H7 (cell line): Measurements from ENCODE around the gene NCKAP5. TPM values are rescaled to one million over a fixed set of nuclear protein-coding genes. Genes with fewer than 3 reads are reported as not detected.
"Not testable (repeated sequence)": the region's sequence is repeated elsewhere in the genome, so short reads cannot be mapped to it uniquely, and the experiment has no call there.

Source experiments
- DNase-seq: peaks from one replicate; pipeline ENCODE4 v3.0.0; 2012
- H3K27me3 ChIP-seq: 2 replicates; pipeline ENCODE4 v1.6.0; 2011; ENCODE audit warnings: mild to moderate bottlenecking, low read length; ENCODE audit not compliant: control insufficient read depth, insufficient read depth
- H3K36me3 ChIP-seq: replicated peaks from 2 replicates; pipeline ENCODE4 v1.5.1; 2011; ENCODE audit warnings: low read length; ENCODE audit not compliant: control insufficient read depth, insufficient read depth
- H3K4me3 ChIP-seq: 2 replicates; pipeline ENCODE4 v1.5.1; 2011; ENCODE audit warnings: low read depth, mild to moderate bottlenecking, control low read depth, low read length, moderate library complexity; ENCODE audit not compliant: insufficient read depth
- total RNA-seq: library from RNA; depleted of rRNA; stranded (reverse); fragments of >200 nt; shearing (Covaris generic); gene quantifications from 2 replicates; pipeline ENCODE4 v1.2.3, GENCODE V29; 2014

NCKAP5 gene
- total RNA-seq, 1 experiment from 2014 or later = 0.55 TPM

- H3K27me3 ChIP-seq = no peaks in the 10 kb centered on the region
- peak; percentile 4 for DNase-seq
- no peaks in the 10 kb centered on the region for H3K36me3 ChIP-seq
- no peak overlapping the region for H3K4me3 ChIP-seq
Observed at GRCh38 chr2:132816234-132816633, 752.0 kb downstream of the NCKAP5 start.

DNA sequence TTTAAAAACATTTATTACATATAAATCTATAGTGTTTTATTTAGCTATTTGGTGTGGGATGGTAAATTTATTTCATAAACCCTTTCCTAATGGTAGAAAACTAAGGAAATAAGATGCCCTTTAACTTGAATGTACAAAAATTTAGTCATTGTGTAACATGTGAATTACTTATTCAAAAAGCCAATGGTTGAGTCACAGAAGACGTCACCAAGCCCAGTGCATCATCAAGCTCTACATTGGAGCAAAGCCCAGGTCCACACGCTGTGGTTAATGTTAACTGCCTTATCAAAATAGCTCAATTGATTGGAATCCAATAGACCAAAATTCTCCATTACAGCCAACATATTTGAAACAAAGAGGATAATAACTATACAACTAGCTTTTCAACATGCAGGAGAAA, 752.7 kb downstream of the NCKAP5 start:
- H3K27me3 ChIP-seq = no peaks in the 10 kb centered on the region
- no peak for DNase-seq
- H3K36me3 ChIP-seq = no peaks in the 10 kb centered on the region
- H3K4me3 ChIP-seq = no peak overlapping the region

GRCh38 chr2:132814651-132815050, 753.6 kb downstream of the NCKAP5 start:
- H3K36me3 ChIP-seq = no peaks in the 10 kb centered on the region
- no peak for DNase-seq
- no peaks in the 10 kb centered on the region for H3K27me3 ChIP-seq
- no peak overlapping the region for H3K4me3 ChIP-seq

GRCh38 chr2:132813422-132813821, 754.8 kb downstream of the NCKAP5 start:
- Histone ChIP-seq H3K4me3 (no peak overlapping the region), H3K27me3 (no peaks in the 10 kb centered on the region), H3K36me3 (no peaks in the 10 kb centered on the region)
- DNase-seq = no peak

GRCh38 chr2:132811148-132811915, 756.9 kb downstream of the NCKAP5 start:
- Histone ChIP-seq H3K27me3 (no peaks in the 10 kb centered on the region), H3K36me3 (no peaks in the 10 kb centered on the region), H3K4me3 (no peak overlapping the region)
- DNase-seq = no peak

DNA sequence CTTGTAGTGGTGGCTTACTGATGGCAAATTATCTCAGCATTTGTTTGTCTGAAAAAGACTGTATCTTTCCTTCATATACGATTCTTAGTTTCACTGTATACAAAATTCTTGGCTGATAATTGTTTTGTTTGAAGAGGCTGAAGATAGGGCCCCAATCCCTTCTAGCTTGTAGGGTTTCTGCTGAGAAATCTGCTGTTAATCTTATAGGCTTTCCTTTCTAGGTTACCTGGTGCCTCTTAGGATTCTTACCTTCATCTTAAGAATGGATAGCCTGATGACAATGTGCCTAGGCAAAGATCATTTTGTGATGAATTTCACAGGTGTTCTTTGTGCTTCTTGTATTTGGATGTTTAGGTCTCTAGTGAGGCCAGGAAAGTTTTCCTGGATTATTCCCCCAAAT, 758.3 kb downstream of the NCKAP5 start:
- H3K27me3 ChIP-seq, H3K36me3 ChIP-seq, DNase-seq, H3K4me3 ChIP-seq: not testable (repeated sequence)

DNA sequence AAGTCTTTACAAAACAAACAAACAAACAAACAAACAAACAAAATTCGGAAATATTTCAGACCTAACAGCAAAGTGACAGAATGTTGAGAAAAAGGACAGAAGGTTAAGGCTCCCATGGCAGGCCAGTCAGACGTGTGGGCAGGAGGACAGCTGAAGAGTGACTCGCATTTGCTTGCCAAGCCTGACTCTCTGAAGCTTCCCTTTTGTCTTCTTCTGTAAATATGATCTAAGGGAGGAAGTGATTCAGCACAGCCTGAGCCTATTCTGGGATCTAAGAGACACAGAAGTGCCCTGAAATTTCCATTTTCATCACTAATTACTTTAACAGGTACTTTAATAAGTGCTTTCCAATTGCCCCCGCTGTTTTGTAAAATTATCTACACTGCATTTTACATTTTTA, 764.2 kb downstream of the NCKAP5 start:
- H3K4me3 ChIP-seq = no peak overlapping the region
- no peaks in the 10 kb centered on the region for H3K36me3 ChIP-seq
- no peak for DNase-seq
- no peaks in the 10 kb centered on the region for H3K27me3 ChIP-seq

DNA sequence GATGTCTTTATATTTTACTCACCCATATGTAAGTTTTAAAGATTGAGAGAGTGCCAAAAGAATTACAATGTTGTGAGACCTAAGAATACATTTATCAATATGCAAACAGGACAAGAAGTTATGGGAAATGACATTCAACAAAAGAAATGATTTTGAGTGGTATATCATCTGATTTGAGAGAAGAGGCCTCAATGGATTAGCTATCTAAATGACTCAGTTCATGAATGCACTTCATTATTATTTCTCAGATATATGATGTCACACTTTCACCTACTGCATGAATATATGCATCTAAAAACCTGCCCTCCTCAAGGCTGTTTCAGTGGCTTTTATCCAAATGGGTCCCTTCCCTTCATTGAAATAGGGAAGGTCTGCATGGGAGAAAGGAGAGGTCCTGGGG, 769.9 kb downstream of the NCKAP5 start:
- Histone ChIP-seq H3K27me3 (no peaks in the 10 kb centered on the region), H3K36me3 (no peaks in the 10 kb centered on the region), H3K4me3 (no peak overlapping the region)
- no peak for DNase-seq

GRCh38 chr2:132797556-132797955, 770.7 kb downstream of the NCKAP5 start:
- Histone ChIP-seq H3K36me3 (no peaks in the 10 kb centered on the region), H3K27me3 (no peaks in the 10 kb centered on the region), H3K4me3 (no peak overlapping the region)
- no peak for DNase-seq

- no peak overlapping the region for H3K4me3 ChIP-seq
- DNase-seq = no peak
- no peaks in the 10 kb centered on the region for H3K27me3 ChIP-seq
- H3K36me3 ChIP-seq = no peaks in the 10 kb centered on the region
Observed at GRCh38 chr2:132797071-132797470, 771.2 kb downstream of the NCKAP5 start.

DNA sequence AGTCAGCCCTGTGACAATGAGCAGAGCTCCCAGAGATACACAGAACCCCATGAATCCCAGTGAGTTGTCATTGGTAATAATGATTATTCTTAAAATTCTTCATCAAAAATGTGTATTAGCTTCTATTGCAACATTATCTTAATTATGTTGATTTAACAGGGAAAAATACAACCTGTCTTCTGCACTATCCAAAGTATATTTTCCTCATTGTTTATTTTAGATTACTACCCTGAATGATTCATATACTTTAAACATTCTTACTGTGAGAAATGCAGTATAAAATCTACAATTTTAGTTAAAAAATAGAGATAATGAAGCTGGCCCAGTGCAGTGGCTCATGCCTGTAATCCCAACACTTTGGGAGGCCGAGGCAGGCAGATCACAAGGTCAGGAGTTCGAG, 773.0 kb downstream of the NCKAP5 start:
- DNase-seq = no peak
- Histone ChIP-seq H3K4me3 (no peak overlapping the region), H3K27me3 (no peaks in the 10 kb centered on the region), H3K36me3 (no peaks in the 10 kb centered on the region)

DNA sequence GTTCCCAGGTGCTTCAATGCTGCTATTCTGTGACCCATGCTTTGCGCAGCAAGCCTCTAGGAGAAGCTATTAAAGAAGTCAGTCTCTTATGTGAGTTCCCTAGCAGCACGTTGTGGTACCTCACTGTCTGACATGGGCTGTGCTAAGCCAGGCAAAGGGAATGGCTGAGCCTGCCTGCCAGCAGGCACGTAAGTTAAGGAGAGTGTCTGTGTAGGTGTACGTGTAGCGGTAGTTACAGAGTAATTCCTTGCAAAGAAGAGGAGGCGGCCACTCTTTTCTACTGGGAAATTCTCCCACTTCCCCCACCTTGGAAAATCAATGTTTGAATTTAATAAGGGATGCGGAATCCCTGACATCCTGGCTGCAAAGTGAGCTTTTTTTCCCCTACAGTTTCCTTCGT, 774.7 kb downstream of the NCKAP5 start:
- no peak overlapping the region for H3K4me3 ChIP-seq
- H3K36me3 ChIP-seq = no peaks in the 10 kb centered on the region
- DNase-seq = no peak
- no peaks in the 10 kb centered on the region for H3K27me3 ChIP-seq

DNA sequence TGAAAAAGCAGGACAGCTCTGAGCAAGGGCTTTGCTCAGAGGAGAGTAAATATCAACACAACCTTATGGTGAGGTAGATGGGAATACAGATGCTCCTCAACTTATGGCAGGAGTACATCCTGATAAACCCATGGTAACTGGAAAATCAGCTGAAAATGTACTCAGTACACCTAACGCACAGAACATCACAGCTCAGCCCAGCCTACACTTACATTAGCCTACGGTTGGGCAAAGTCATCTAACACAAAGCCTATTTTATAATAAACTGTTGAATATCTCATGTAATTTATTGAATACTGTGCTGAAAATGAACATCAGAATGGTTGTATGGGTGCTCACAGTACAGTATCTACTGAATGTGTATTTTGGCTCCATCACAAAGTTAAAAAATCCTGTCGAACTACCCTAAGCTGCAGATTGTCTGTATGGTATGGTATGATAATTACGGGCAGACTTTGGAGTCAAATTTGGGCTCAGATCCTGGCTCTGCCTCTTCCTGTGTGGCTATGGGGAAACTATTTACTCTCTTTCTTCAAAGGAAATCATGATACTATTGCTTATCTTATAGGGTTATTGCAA, 778.0 kb downstream of the NCKAP5 start:
- Histone ChIP-seq H3K36me3 (no peaks in the 10 kb centered on the region), H3K27me3 (no peaks in the 10 kb centered on the region), H3K4me3 (no peak overlapping the region)
- DNase-seq = no peak

GRCh38 chr2:132789066-132789465, 779.2 kb downstream of the NCKAP5 start:
- no peaks in the 10 kb centered on the region for H3K27me3 ChIP-seq
- no peak overlapping the region for H3K4me3 ChIP-seq
- DNase-seq = no peak
- H3K36me3 ChIP-seq = no peaks in the 10 kb centered on the region

DNA sequence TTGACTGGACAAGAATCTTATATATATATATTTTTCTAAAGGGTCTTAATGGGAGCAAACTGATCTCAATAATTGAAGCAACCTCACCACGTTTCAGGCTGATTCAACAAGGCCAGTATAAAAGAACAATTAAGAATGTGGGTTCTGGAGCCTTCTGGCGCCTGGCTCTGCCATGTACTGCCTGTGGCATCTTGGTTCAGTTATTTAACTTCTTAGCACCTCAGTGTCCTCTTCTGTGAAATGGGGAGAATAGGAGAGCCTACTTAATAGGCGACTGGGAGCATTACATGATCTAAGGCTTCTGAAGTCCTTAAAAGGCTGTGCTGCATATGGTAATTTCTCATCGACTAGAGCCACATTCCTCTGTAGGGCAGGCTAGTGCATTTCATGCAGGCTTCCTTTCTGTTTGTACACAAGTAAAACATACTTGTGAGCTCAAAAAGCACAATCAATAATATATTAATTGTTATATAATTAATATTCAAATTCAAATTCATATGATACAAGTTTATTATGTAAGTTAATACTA, 779.9 kb downstream of the NCKAP5 start:
- no peaks in the 10 kb centered on the region for H3K27me3 ChIP-seq
- H3K36me3 ChIP-seq = no peaks in the 10 kb centered on the region
- no peak overlapping the region for H3K4me3 ChIP-seq
- no peak for DNase-seq
